Stimulated activated CD4-positive, alpha-beta T cell treated with anti-CD3 and anti-CD28 coated beads, Interleukin-15, amount 100 ng/mL, for 24 hours (primary cell): ENCODE measurements around the gene SSR1.
"Not testable (repeated sequence)": the region's sequence is repeated elsewhere in the genome, so short reads cannot be mapped to it uniquely, and the experiment has no call there.

ENCODE experiments used
- DNase-seq: peaks from one replicate; pipeline ENCODE4 v3.0.0-alpha.2; 2020

SSR1 gene

DNA sequence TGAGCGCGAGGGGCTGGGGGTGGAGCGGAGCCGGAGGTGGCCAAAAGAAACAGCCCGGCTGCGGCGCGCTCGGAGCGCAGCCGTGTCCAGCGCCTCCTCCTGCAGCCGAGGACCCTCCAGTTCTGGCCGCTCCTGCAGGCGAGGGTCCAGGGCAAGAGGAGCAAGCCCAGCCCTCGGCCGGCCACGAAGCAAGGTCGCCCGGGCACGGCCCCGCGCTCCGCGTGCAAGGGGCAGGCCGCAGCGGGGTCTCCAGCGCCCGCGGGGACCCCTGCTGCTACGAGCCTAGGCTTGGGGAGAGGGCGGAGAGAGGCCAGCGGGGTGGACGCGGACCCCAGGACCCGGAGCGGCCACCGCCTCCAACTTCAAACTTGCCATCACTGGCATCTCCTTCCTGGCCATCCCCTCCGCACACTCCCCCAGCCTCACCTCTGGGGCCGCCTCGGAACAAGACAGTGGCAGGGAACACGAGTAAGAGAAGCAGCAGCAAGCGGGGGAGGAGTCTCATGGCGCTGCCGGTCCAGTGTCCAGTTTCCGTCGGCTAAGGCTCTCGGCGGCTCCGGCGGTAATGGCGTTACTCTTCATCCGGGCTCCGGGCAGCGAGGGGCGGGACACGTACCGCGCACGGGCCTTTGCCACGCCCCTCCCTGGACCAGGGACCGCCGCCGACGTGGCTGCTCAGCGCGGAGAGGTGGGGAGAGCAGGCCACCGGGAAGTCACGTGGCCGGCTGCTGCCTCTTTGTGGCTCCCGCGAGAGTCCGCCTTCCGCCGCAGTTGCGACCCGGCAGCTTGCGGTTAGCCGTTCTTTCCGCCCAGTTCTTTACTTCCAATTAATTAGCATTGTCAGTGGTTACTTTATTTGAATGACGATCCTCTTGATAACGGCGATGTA lies at the start of gene SSR1:
TSS of gene SSR1 (minus strand) at position 584 of the 889 bp plus-strand sequence. CDS start at position 505, 79 bp downstream.
- peak; percentile 98 for DNase-seq

DNA sequence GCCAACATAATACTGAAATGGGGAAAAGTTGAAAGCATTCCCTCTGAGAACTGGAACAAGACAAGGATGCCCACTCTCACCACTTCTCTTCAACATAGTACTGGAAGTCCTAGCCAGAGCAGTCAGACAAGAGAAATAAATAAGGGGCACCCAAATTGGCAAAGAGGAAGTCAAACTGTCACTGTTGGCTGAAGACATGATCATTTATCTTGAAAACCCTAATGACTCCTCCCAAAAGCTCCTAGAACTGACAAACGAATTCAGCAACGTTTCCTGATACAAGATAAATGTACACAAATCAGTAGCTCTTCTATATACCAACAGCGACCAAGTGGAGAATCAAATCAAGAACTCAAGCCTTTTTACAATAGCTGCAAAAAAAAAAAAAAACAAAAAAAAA lies 38.9 kb upstream of the SSR1 start:
- not testable (repeated sequence) for DNase-seq

DNA sequence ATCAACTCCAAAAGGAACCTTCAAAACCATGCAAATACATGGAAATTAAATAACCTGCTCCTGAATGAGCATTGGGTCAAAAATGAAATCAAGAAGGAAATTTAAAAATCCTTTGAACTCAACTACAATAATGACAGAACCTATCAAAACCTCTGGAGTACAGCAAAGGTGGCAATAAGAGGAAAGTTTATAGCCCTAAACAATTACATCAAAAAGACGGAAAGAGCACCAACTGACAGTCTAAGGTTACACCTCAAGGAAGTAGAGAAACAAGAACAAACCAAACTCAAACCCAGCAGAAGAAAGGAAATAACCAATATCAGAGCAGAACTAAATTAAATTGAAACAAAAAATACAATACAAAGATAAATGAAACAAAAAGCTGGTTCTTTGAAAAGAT lies 37.6 kb upstream of the SSR1 start:
- DNase-seq: not testable (repeated sequence)

DNA sequence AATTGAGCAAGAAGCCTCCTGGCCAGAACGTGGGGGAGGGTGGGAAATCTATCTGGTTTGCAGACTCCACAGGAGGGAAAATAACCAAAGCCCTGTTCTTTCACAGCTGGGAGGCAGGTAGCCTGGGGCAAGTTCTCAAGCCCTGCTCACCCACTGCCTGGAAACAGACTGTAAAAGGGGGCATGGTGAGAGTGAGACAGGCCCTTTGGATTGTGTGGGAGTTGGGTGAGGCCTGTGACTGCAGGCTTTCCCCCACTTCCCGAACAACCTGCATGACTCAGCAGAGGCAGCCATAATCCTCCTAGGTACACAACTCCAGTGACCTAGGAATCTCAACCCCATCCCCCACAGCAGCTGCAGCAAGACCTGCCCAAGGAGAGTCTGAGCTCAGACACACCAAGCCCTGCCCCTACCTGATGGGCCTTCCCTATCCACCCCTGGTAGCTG lies 34.6 kb upstream of the SSR1 start:
- not testable (repeated sequence) for DNase-seq

DNA sequence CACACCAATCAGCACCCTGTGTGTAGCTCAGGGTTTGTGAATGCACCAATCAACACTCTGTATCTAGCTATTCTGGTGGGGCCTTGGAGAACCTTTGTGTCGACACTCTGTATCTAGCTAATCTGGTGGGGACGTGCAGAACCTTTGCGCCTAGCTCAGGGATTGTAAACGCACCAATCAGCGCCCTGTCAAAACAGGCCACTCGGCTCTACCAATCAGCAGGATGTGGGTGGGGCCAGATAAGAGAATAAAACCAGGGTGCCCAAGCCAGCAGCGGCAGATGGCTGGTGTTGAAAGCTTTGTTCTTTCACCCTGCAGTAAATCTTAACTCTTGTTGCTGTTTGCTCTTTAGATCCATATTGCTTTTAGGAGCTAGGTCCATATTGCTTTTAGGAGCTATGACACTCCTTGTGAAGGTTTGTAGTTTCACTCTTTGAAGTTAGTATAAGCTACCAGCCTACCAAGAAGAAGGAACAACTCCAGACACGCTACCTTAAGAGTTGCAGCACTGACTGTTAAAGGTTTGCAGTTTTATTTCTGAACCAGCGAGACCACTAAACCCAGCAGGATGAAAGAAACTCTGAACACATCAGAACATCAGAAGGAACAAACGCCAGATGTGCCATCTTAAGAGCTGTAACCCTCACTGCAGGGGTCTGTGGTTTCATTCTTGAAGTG lies 31.9 kb upstream of the SSR1 start:
- DNase-seq: not testable (repeated sequence)

DNA sequence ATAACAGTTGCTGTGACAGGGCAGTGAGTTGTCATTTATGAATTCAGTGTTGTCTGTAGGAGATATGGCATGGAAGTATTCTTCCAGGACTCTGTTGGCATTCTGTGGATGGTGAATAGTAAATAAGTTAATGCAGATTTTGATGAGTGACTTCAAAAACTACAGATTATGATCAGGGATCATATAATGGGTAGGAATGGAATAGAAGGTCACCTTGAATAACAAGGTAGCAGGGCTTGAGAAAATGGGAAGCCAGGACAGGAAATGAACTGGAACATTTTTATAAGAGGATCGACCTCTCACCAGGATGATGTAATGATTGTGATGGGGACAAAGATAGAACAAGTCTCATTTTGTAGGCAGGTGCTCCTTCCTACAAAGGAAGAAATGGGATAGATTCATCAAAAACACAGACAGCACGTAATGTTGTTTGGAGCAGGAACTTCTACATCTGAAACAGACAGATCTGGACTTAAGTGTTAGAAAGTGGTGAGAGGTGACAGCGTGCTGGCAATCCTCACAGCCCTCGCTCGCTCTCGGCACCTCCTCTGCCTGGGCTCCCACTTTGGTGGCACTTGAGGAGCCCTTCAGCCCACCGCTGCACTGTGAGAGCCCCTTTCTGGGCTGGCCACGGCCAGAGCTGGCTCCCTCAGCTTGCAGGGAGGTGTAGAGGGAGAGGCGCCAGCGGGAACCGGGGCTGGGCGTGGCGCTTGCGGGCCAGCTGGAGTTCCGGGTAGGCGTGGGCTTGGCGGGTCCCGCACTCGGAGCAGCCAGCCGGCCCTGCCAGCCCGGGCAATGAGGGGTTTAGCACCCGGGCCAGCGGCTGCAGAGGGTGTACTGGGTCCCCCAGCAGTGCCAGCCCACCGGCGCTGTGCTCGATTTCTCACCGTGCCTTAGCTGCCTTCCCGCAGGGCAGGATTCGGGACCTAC lies 30.8 kb upstream of the SSR1 start:
- peak; percentile 6 for DNase-seq

DNA sequence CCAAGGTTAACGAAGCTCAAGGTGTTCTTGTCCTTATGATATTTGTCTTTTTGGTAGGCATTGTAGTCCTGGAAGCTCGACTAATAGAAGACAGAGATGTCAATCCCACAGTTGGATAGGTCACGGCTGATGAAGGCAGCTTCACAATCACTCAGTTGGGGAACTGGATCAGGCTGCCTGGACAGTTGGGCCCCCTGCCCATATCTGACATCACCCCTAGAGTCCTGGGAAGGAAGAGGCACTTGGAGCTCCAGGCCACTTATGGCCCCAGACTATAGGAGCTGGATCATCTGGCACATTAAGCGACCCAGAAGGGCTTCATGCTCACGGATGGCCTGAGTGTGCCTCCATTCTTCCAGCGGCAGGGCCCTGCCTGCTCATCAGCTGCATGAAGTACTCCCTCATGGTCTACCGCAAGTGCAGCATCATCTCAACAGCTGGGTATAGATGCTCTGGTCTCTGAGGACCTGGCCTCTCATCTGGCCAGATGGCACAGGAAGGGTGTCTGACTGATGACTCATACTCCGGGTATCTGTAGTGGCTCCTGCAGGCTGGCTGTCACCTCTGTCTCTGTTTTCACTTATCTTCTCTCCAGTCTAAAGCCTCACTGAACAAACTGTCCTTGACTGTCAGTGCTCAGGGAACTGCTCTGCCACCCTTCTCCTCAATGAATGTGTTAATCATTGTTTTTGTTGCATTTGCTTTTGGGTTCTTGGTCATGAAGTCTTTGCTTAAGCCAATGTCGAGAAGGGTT lies 29.2 kb upstream of the SSR1 start:
- DNase-seq: no peak

DNA sequence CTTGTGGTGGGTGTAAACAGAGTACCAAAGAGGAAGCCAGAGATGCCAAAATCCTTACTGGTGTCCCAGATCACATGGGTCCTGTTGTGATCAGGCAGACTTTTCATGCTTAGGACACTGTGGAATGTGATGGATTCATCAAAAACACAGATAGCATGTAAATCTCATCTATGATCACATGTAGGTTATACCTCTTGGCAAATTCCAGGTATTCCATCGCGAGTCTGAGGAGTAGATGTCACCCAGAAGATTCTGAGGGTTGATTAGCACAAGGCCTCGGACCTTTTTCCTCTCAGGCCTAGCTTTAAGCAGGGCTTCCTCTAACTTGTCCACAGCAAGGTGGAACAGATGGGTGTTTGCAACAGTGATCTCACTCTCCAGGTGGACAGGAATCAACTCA lies 28.3 kb upstream of the SSR1 start:
- DNase-seq: no peak

DNA sequence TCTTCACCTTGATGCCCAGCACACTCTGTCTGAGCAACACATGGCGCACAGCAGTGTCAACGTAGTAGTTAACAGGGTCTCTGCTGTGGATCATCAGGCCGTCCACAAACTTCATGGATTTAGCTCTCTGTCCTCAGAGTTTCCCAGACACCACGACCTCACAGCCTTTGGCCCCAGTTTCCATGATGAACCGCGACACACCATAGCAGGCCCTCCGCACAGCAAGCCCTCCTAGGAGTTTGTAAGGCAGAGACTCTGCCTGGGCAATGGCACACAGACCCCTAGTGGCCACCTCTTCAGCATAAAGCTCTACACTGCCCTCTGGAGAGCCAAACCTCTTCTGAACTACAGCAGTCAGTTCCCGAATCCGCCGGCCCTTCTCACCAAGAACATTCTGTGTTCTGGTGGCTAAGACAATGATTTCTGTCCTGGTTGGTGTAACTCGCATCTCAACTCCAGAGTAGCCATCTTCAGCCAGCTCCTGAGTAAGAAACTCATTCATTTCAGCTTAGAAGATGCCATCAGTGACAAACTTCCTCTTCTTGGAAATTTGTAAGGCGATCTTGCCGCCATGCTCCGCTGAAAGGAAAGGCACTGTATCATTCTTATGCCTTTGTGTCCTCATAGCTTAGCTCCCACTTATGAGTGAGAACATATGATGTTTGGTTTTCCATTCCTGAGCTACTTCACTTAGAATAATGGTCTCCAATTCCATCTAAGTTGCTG lies 26.2 kb upstream of the SSR1 start:
- not testable (repeated sequence) for DNase-seq

DNA sequence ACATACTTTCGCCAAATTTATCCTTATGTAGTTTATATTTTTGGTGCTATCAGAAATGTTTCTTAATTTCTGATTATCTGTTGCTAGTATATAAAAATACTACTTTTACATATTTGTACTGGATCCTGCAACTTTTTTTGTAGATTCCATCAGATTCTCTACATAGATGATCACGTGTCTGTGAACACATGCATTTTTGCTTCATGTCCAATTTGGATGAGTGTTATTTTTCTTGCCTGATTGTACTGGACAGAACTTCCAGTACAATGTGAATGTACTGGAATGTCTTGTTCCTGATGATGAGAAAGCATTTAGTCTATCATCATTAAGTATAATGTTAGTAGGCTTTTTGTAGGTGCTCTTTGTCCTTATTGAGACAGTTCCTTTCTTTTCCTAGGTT lies 25.0 kb upstream of the SSR1 start:
- no peak for DNase-seq

DNA sequence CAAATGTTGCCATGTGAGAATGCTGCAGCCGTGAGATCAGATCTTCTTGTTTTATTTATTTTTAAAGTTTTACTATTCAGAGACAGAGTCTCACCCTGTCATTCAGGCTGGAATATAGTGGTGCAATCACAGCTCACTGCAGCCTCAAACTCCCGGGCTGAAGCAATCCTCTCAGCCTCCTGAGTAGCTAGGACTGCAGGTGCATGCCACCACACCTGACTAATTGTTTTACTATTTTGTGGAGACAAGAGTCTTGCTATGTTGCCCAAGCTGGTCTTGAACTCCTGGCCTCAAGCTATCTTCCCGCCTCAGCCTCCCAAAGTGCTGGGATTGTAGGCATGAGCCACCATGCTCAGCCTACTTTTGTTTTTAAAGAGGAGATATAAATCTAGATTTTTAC lies 22.5 kb upstream of the SSR1 start:
- no peak for DNase-seq

DNA sequence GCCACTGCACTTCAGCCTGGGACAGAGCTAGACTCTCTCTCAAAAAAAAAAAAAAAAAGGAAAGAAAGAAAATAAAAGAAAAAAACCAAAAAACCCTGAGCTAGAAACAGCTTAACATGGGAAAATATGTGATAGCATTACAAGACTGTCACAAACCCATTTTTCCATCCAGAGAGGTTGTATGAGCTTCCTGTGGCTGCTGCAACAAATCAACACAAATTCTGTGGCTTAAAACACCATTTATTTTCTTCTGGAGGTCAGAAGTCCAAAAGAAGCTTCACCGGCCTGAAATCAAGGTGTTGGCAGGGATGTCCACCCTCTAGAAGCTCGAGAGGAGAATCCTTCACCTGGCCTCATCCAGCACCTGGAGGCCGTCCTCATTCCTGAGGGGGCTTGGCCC lies 21.7 kb upstream of the SSR1 start:
- DNase-seq: no peak

DNA sequence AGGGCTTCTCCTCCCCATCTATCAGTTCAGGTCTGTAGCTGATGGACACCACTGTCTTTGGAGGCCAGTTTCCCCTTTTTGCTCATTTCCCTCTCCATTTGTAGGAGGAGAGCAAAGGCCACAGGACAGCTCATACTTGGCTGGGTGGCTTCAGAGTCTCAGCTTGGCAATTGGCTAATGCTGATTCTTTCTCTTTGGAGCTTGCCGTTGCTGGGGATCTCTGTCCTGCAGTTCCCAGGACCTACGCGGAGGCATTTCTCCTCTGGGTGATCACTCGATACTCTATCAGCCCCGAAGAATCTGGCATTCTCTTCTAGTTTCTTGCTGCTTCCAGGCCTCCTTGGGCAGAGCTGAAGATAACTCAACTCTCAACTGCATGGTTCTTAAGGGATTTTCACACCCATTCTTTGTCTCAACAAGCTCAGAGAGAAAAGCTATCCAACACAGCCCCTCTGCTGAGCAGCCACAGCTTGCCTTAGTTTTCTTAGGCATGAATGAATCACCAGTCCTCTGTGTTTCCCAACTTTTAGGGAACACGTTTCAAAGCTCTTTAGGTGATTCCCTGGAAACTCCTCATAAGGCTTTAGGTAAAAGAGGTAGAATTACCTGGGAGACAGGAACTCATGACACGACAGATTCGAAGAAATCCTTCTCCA lies 19.2 kb upstream of the SSR1 start:
- DNase-seq: no peak

DNA sequence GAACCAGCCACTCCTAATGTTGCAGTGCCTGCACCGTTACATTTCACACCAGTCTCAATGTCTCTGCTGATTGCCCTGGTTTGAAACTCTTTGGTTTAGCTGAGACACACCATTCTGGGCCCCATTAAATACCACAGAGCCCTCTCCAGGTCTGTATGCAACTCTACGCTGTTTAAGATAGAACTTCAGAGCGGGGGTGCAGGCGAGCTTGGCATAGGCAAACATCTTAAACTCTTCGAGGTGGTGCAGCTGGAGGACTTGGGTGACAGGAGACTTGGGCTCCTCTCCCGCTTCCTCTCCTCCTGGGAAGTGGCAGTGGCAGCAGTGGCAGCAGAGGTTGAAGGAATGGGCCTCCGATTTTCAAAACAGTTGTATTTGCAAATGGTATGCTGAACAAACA lies 18.5 kb upstream of the SSR1 start:
- no peak for DNase-seq

DNA sequence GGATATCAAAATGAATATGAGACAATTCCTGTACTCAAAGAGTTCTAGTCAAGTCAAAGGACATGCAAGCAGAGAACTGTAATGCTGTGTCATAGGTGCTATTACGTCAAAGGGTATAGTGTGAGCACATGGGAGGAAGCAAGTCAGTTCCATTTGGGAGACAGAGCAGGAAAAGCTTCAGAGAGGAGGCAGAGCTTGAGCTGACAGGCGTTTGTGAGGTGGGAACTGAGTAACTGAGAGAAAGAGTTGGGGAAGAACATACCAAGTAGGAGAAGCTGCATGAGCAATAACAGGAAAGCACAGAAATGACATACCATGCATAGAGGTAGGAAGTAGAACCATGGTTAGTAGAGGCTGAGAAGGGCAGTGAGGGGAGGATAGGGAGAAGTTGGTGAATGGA lies 15.2 kb upstream of the SSR1 start:
- no peak for DNase-seq

DNA sequence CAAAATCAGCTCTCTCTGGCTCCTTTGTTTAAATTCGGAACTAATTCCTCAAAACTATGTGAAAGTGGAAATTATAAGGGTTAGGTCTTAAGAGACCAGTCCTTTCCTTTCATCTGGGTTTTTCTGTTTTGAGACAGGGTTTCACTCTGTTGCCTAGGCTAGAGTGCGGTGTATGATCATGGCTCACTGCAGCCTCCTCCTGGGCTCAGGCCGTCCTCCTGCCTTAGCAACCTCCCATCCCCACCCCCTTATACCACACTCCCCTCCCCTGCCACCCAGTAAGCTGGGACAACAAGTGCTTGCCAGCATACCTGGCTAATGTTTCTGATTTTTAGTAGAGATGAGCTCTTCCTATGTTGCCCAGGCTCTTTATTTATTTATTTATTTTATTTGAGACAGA lies 12.8 kb upstream of the SSR1 start:
- DNase-seq: no peak

DNA sequence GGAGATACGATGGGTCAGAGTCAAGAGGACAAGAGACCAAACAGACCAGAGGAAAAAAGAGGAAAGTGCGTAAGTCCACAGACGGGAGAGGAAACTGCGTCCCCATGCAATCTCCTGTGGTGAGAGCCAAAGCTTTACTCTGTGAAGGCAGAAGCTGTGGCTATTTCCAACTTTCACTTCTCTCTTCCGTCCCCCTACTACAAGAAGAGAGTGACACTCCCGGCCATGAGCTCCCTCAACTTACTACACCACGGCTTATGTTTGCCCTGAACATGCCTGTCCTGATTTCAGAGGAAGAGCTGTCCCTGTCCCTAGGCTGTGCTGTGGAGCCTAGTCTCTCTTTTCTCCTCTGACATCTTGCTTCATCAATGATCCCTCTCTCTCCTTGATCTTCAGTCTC lies 11.5 kb upstream of the SSR1 start:
- no peak for DNase-seq

DNA sequence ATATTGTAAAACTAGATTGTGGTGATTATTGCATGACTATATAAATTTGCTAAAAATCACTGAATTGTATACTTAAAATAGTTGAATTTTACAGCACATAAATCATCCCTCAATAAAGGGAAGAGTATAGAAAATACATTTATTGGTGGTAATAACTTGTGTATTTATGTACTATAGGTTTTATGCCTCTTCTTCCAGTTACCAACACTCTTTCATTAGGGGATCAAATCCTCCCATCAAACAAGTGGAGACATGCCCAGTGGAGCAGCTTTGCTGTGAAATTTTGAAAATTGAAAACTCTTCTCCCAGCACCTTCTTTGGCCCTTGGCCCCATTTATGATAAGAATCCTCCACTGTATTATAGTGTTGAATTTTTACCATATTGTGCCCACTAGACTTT lies 10.1 kb upstream of the SSR1 start:
- DNase-seq: no peak

DNA sequence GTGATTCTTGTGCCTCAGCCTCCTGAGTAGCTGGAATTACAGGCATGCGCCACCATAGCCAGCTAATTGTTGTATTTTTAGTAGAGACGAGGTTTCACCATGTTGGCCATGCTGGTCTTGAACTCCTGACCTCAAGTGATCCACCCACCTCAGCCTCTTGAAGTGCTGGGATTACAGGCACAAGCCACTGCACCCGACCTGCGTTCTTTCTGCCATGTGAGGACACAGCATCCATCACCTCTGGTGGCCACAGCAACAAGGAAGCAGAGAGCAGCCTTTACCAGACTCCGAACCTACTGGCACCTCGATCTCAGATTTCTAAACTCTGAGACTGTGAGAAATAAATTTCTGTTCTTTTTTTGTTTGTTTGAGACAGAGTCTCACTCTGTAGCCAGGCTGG lies 8.9 kb upstream of the SSR1 start:
- DNase-seq: not testable (repeated sequence)

DNA sequence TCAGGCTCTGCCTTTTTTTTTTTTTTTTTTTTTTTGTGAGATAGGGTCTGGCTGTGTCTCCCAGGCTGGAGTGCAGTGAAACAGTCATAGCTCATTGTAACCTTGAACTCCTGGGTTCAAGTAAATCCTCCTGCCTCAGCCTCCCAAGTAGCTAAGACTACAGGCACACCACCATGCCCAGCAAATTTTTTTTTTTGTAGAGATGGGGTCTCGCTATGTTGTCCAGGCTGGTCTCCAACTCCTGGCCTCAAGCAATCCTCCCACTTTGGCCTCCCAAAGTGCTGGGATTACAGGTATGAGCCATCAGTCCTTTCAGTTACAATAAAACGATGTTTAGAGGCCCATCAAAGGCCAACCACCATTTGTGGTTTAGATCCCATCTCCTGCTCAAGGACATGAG lies 6.4 kb upstream of the SSR1 start:
- DNase-seq: not testable (repeated sequence)

DNA sequence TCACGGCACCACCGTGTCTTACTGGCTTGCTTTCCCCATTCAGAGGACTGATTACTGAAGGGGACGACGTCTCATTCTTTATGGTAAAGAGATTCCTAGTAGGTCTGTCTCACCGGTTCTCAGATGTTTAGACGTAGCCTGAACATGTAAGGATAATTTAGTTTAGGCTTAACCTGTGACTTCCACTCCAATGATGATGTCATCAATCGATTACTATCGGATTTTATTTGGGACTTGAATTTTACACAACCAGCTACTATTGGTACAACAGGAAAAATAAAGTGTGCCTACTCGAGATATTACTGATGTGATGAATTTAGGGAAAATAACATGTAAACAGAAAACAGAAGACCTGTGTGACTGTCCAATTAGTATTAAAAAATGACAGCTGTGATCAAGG lies 4.5 kb upstream of the SSR1 start:
- no peak for DNase-seq
